NT2/D1 (cell line): ENCODE data around the gene TECTA.

Experiments used
- DNase-seq: peaks from one replicate; pipeline ENCODE4 v3.0.0-alpha.2; 2011; ENCODE audit warnings: low read depth, low spot score
- H3K27me3 ChIP-seq: 2 replicates; pipeline ENCODE4 v1.6.0; 2011; ENCODE audit warnings: mild to moderate bottlenecking; ENCODE audit not compliant: insufficient read length, insufficient read depth
- H3K36me3 ChIP-seq: 2 replicates; pipeline ENCODE4 v1.6.1; 2011; ENCODE audit warnings: mild to moderate bottlenecking, low read length, mixed read lengths; ENCODE audit not compliant: insufficient read depth, insufficient read length
- H3K4me1 ChIP-seq: 2 replicates; pipeline ENCODE4 v1.5.1; 2011; ENCODE audit not compliant: insufficient read depth, insufficient read length
- H3K4me3 ChIP-seq: 2 replicates; pipeline ENCODE4 v1.5.1; 2011; ENCODE audit warnings: low read depth; ENCODE audit not compliant: insufficient read length
- H3K9ac ChIP-seq: 2 replicates; pipeline ENCODE4 v1.6.0; 2011; ENCODE audit warnings: low read depth; ENCODE audit not compliant: insufficient read length
- H3K9me3 ChIP-seq: 2 replicates; pipeline ENCODE4 v1.5.1; 2011; ENCODE audit warnings: mild to moderate bottlenecking, low read length; ENCODE audit not compliant: insufficient read depth
- SUZ12 ChIP-seq: IDR thresholded peaks from 2 replicates; pipeline ENCODE4 v1.6.1; 2011; ENCODE audit not compliant: insufficient read length, insufficient read depth; ENCODE audit errors: extremely low read depth
- YY1 ChIP-seq: IDR thresholded peaks from 2 replicates; pipeline ENCODE4 v1.6.1; 2011; ENCODE audit not compliant: insufficient read length, insufficient read depth
- ZNF274 ChIP-seq: IDR thresholded peaks from 2 replicates; pipeline ENCODE4 v1.6.1; 2011; ENCODE audit warnings: mild to moderate bottlenecking, low read depth, low read length

TECTA gene

DNA sequence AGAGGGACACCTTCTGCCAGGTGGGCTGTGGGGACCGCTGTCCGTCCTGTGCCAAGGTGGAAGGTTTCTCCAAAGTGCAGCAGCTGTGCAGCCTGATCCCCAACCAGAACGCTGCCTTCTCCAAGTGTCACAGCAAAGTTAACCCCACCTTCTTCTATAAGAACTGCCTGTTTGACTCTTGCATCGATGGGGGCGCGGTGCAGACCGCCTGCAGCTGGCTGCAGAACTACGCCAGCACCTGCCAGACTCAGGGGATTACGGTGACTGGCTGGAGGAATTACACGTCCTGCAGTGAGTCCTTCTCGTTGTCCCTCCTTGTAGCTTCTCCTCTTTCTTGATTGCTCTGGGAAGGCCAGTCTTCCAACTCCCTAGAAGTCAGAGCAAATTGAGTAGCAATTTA lies 44.8 kb downstream of the TECTA start:
- no peak for TF ChIP-seq SUZ12
- no peak overlapping the region for H3K9ac ChIP-seq
- H3K4me3 ChIP-seq: no peak overlapping the region
- H3K9me3 ChIP-seq: no peaks in the 10 kb centered on the region
- peaks cover 2% of the 10 kb centered on the region for H3K4me1 ChIP-seq
- no peaks in the 10 kb centered on the region for H3K36me3 ChIP-seq
- no peak for DNase-seq
- no peaks in the 10 kb centered on the region for H3K27me3 ChIP-seq

DNA sequence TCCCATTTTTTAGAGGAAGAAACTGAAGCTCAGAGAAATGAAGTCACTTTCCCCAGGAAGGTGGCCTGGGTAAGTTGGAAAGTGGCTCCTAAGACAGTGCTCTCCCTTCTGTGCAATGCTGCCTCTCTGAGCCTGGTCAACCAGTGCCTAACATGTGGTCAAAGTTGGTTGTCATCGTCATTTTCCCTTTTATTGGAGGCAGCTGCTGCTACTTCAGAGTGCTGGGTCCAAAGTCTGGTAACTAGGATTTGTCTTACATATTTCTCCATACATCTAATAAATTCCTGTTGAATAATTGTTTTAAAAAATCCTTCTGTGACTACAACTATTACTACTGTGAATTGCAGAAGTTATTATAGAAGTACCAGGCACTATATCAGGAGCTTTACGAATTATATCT lies 48.1 kb downstream of the TECTA start:
- TF ChIP-seq SUZ12: no peak
- no peak for TF ChIP-seq YY1
- no peak for TF ChIP-seq ZNF274
- no peaks in the 10 kb centered on the region for H3K27me3 ChIP-seq
- no peak for DNase-seq
- no peaks in the 10 kb centered on the region for H3K9me3 ChIP-seq
- H3K4me1 ChIP-seq: no peaks in the 10 kb centered on the region
- H3K9ac ChIP-seq: no peak overlapping the region
- H3K36me3 ChIP-seq: no peaks in the 10 kb centered on the region
- H3K4me3 ChIP-seq: no peak overlapping the region

DNA sequence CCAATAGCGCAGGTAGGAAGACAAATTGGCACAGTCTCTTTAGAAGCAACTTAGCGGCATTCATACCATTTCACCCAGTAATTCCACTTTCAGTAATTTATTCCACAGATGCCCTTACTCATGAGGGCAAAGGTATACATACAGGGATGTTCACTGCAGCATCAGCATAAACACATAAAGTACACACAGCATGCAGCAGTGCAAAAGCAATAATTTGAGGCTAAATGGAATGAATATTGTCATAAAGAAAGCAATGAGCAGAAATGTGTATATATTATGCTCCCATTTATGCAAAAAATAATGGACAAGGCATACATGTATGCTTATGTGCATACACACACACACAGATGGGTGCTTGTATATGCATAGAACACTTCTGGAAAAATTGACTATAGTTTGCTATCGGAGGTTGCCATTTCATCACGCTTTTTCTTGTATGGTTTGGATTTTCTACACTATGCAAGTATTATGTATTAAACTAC lies 50.2 kb downstream of the TECTA start:
- Histone ChIP-seq H3K27me3 (no peaks in the 10 kb centered on the region), H3K9me3 (no peaks in the 10 kb centered on the region), H3K36me3 (no peaks in the 10 kb centered on the region), H3K9ac (no peak overlapping the region), H3K4me3 (no peak overlapping the region), H3K4me1 (no peaks in the 10 kb centered on the region)
- DNase-seq: no peak
- TF ChIP-seq ZNF274 (no peak), SUZ12 (no peak)

DNA sequence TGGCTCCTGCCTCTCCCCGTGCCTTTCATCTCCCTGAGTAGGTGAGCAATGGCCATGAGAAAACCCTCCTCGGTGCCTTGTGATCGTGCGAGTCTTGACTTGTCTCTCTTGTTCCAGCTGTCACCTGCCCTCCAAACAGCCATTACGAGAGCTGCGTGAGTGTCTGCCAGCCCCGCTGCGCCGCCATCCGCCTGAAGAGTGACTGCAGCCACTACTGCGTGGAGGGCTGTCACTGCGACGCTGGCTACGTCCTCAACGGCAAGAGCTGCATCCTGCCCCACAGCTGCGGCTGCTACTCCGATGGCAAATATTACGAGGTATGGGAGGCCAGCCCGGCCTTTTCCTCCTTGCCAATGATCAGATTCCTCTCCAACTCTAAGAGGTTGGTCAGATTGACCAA lies 51.7 kb downstream of the TECTA start:
- TF ChIP-seq ZNF274 (no peak), SUZ12 (no peak), YY1 (no peak)
- H3K9ac ChIP-seq: no peak overlapping the region

DNA sequence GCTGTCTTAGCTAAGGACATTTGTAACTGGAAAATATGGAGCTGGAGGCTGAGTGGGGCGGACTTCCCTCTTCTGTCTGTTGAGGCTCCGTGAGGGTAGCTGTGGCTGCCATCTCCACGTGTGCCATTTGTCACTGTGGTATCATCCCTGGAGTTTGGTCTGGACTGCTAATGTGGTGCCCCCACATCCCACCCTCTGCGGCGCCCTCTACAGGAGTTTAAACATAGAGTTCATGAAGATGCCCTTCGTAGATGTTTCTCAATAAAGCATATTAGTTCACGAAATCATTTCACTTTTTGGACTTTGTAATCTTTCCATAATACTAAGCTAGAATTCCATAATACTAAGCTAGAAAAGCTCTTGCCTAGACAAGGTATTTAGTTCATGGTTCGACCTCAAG lies 52.4 kb downstream of the TECTA start:
- no peaks in the 10 kb centered on the region for H3K4me1 ChIP-seq
- TF ChIP-seq ZNF274: no peak
- no peak for TF ChIP-seq YY1
- no peak for TF ChIP-seq SUZ12
- H3K9ac ChIP-seq: no peak overlapping the region
- DNase-seq: no peak
- no peaks in the 10 kb centered on the region for H3K27me3 ChIP-seq
- no peaks in the 10 kb centered on the region for H3K36me3 ChIP-seq
- H3K4me3 ChIP-seq: no peak overlapping the region
- H3K9me3 ChIP-seq: no peaks in the 10 kb centered on the region

More for the DNA sequence above, 51.7 kb downstream of the TECTA start:
- DNase-seq: no peak
- Histone ChIP-seq H3K27me3 (no peaks in the 10 kb centered on the region), H3K9me3 (no peaks in the 10 kb centered on the region), H3K4me1 (no peaks in the 10 kb centered on the region), H3K36me3 (no peaks in the 10 kb centered on the region), H3K4me3 (no peak overlapping the region)

DNA sequence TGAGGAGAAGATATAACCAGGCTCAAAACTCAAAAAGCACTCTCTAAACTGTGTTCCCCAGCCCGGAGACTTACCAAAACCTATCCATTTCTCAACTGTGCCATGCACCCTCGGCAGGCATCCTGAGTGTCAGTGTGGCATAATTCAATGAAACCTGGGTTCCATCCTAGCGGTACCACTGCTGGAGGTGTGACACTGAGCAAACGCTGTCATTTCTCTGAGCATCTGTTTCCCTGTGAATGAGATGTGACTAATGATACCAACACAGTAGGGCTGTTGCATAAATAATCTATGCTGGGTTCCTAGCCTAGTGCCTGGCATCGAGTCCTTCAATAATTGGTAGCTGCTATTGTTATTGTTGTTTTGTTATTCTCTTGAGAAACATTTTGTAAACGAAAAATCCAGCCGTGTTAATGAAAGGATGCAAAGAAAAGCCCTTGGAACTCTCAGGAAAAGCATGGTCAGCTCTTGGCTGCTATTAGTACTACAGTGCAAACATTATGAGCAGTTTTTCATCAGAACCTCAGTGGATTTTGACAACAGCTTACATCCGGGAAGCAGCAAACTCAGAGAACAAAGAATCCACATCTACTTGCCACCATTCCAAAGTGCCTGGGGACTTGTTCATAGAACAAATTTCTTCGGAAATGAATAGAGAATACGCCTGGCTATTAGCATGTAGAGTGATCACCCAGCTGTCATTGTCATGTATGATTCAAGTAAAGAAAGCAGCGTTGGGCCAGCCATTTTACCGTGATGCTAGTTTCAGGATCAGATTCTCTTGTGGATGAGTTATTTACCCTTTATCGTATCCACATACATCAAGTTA lies 53.7 kb downstream of the TECTA start:
- Histone ChIP-seq H3K4me3 (no peak overlapping the region), H3K9ac (no peak overlapping the region), H3K4me1 (no peaks in the 10 kb centered on the region), H3K9me3 (no peaks in the 10 kb centered on the region), H3K27me3 (no peaks in the 10 kb centered on the region), H3K36me3 (no peaks in the 10 kb centered on the region)
- no peak for DNase-seq
- TF ChIP-seq SUZ12 (no peak), ZNF274 (no peak), YY1 (no peak)

DNA sequence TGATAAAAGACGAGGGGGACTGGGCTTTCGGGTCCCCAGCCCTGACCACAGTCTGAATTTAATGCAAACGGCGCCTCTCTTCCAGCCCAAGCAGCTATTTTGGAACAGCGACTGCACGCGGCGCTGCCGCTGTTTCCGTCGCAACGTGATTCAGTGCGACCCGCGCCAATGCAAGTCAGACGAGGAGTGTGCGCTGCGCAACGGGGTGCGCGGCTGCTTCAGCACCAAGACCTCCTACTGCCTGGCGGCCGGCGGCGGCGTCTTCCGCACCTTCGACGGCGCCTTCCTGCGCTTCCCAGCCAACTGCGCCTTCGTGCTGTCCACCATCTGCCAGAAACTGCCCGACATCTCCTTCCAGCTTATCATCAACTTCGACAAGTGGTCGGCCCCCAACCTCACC lies 56.7 kb downstream of the TECTA start:
- H3K4me3 ChIP-seq: no peak overlapping the region
- H3K4me1 ChIP-seq: no peaks in the 10 kb centered on the region
- H3K9ac ChIP-seq: no peak overlapping the region
- no peak for DNase-seq
- TF ChIP-seq SUZ12: no peak
- TF ChIP-seq YY1: no peak
- no peak for TF ChIP-seq ZNF274
- no peaks in the 10 kb centered on the region for H3K9me3 ChIP-seq
- H3K36me3 ChIP-seq: no peaks in the 10 kb centered on the region
- no peaks in the 10 kb centered on the region for H3K27me3 ChIP-seq
